ENCODE results near the gene TMPRSS4. TPM values are rescaled to one million over a fixed set of nuclear protein-coding genes. Genes with fewer than 3 reads are reported as not detected.

The TMPRSS4 gene
- total RNA-seq, 4 donors from 2014 or later = 142 to 197 (median 161) TPM

DNA sequence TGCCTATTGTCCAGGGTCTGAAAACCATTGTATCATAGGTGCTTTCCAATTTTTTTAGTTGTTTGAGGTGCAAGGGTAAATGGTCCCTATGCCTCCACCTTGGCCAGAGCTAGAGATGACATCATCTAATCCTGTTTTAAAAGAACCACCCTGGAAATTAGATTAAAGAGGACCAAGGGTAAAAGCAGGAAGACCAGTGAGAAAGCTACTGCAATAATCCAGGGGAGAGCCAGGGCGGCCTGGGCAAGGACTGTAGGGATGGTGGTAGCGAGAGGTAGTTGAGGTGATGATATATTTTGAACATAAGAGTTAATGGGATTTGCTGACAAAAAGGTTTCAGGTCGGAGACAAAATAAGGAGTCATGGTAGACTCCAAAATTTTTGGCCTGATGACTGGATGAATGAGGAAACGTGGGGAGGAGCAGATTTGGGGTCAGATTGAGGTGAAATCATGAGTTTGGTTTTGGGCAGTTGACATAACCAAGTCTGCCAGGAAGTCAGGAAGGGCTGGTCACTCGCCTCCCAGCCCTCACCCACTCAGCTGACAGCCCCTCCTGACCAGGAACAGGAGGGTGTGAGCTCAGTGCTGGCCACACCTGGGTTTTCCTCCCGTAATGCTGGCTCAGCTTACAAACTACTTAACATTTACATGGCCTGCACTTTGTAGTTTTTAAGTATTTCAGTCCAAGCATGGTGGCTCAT, 52.7 kb downstream of the TMPRSS4 start:
- TF ChIP-seq, protein P1, sequence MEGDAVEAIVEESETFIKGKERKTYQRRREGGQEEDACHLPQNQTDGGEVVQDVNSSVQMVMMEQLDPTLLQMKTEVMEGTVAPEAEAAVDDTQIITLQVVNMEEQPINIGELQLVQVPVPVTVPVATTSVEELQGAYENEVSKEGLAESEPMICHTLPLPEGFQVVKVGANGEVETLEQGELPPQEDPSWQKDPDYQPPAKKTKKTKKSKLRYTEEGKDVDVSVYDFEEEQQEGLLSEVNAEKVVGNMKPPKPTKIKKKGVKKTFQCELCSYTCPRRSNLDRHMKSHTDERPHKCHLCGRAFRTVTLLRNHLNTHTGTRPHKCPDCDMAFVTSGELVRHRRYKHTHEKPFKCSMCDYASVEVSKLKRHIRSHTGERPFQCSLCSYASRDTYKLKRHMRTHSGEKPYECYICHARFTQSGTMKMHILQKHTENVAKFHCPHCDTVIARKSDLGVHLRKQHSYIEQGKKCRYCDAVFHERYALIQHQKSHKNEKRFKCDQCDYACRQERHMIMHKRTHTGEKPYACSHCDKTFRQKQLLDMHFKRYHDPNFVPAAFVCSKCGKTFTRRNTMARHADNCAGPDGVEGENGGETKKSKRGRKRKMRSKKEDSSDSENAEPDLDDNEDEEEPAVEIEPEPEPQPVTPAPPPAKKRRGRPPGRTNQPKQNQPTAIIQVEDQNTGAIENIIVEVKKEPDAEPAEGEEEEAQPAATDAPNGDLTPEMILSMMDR (IDR thresholded peaks at IDR 0.05) = no peak
- TF ChIP-seq POLR2A (IDR thresholded peaks at IDR 0.05) = no peak
- Histone ChIP-seq H3K27ac (peak overlapping the region; percentile 0 to 56 (median 22)), H3K4me1 (peaks cover 0 to 42% (median 4%) of the 10 kb centered on the region in 3 donors), H3K9me3 (no peaks in the 10 kb centered on the region), H3K27me3 (no peaks in the 10 kb centered on the region), H3K4me3 (no peak overlapping the region), H3K36me3 (peaks cover 0 to 18% (median 0%) of the 10 kb centered on the region in 3 donors)
- intact Hi-C loops (cut with DNase I) = no loop called here
- 52 to 66% methylated on average over 6 of the region's 6 CpGs for WGBS, 2 donors
- DNase-seq = no peak

DNA sequence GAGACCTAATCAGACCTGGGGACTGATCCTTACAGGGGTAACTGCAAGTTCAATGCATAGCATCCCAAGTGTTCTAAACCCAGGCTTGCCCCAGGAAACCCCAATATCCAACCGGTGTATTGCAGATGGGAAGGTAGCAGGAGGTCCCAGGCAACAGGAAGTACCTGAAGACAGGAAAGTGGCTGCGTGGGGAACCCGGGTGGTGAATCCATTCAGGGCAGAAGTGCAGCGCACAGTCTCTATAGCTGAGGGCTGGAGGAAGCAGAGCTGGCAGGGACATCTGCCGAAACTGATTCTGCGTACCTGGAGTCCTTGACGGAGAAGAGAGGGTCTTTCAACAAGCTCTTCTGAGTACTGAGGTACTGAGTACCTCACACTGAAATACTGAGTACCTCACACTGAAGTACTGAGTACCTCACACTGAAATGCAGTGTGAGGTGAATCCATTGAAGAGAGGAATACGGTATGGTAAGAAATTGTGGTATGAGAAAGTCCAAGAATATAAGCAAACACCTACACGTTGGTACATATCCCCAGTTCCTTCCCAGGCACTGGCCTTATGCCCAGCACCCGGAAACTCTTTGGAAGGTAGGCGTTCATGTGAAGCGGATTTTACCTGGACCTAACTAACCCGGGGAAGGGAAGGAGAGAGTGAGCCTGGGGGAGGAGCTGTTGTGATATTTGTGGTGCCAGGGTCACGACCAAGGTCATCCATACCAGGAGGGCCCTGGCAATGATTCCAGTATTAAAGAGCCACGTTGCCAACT, 55.7 kb downstream of the TMPRSS4 start:
- Histone ChIP-seq H3K27ac (peak overlapping the region in 3 of 4 donors; percentile 10 to 25 (median 17)), H3K4me3 (no peak overlapping the region), H3K9me3 (no peaks in the 10 kb centered on the region), H3K27me3 (peaks cover 0 to 19% (median 0%) of the 10 kb centered on the region in 4 donors), H3K4me1 (peaks cover 0 to 42% (median 4%) of the 10 kb centered on the region in 3 donors), H3K36me3 (no peaks in the 10 kb centered on the region)
- no peak for DNase-seq
- TF ChIP-seq, protein P1 (IDR thresholded peaks at IDR 0.05) = no peak
- no peak for TF ChIP-seq POLR2A (IDR thresholded peaks at IDR 0.05)
- WGBS, 2 donors = 38 to 61% methylated on average over 13 of the region's 15 CpGs
- intact Hi-C loops (cut with DNase I) = no loop called here

DNA sequence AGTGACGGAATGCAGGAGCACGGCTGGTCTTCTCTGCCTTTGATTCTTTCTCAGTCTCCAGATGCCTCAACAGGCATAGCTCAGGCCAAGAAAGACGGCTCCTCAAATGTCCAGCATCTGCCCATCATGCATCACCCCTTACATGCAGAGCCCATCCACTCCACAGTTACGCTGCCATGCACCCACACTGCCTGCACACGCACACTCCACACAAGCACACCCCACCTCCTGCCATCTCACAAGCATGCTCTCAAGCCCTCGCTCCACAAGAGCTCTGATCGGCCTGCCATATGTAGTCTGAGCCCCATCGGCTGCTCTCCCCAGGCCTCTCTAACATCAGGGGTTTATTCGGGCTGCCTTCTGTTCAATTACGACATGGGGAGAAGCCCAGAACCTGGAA, 56.9 kb downstream of the TMPRSS4 start:
- intact Hi-C loops (cut with DNase I) = no loop called here
- peaks cover 0 to 38% (median 4%) of the 10 kb centered on the region in 3 donors for H3K4me1 ChIP-seq
- H3K27me3 ChIP-seq = peaks cover 0 to 32% (median 0%) of the 10 kb centered on the region in 4 donors
- TF ChIP-seq, protein P1 (IDR thresholded peaks at IDR 0.05) = no peak
- TF ChIP-seq POLR2A (IDR thresholded peaks at IDR 0.05) = no peak
- WGBS, 2 donors = 93 to 94% methylated on average over 9 of the region's 10 CpGs
- H3K9me3 ChIP-seq = no peaks in the 10 kb centered on the region
- DNase-seq = no peak
- H3K4me3 ChIP-seq = no peak overlapping the region
- H3K27ac ChIP-seq = no peak overlapping the region
- H3K36me3 ChIP-seq = no peaks in the 10 kb centered on the region

DNA sequence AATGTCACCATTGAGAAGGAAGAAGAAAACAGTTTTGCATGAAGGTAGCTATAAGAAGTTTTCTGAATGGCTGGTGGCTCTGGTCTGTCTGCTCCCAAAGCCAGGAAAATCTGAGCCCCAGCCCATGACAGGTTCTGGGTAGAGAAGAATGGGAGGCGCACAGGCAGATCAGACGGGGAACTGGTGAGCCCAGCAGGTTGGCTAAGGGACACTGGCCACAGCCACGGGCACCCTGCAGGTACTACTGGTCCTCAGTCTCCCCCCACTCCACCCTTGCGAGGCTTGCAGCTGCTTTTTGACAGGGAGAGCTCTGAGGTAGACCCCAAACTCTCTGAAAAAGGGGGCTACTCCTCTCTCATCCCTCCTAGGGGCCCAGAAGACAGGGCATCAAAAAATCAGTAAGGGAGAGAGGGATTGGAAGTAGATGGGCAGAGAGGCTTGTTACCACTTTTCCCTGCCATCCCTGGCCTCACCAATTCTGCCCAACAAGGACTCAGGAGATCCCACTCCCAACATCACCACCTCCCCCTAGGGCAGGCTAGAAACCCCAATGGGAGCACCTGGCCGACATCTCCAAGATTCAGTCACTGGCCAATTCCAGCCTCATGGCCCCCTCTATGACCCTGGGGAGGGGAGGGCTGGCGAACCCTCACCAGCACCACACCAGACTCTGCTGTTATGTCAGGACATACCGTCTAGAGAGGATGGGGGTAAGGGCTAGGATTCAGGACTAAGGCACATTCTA, 58.3 kb downstream of the TMPRSS4 start:
- H3K36me3 ChIP-seq = no peaks in the 10 kb centered on the region
- H3K27ac ChIP-seq = no peak overlapping the region
- TF ChIP-seq, protein P1 (IDR thresholded peaks at IDR 0.05) = no peak
- TF ChIP-seq POLR2A (IDR thresholded peaks at IDR 0.05) = no peak
- peaks cover 0 to 24% (median 0%) of the 10 kb centered on the region in 3 donors for H3K4me1 ChIP-seq
- WGBS, 2 donors = 83% methylated on average over 1 to 2 of the region's 7 CpGs
- DNase-seq = no peak
- H3K4me3 ChIP-seq = no peak overlapping the region
- intact Hi-C loops (cut with DNase I) = no loop called here
- H3K9me3 ChIP-seq = no peaks in the 10 kb centered on the region
- peaks cover 0 to 39% (median 0%) of the 10 kb centered on the region in 4 donors for H3K27me3 ChIP-seq

All from esophagus squamous epithelium (tissue), 5 donors.